ENCODE results near the gene ZNRF1. TPM values are rescaled to one million over a fixed set of nuclear protein-coding genes. Genes with fewer than 3 reads are reported as not detected.

The ZNRF1 gene
- total RNA-seq, 2 experiments from 2014 or later = 11.0 to 13.7 TPM

DNA sequence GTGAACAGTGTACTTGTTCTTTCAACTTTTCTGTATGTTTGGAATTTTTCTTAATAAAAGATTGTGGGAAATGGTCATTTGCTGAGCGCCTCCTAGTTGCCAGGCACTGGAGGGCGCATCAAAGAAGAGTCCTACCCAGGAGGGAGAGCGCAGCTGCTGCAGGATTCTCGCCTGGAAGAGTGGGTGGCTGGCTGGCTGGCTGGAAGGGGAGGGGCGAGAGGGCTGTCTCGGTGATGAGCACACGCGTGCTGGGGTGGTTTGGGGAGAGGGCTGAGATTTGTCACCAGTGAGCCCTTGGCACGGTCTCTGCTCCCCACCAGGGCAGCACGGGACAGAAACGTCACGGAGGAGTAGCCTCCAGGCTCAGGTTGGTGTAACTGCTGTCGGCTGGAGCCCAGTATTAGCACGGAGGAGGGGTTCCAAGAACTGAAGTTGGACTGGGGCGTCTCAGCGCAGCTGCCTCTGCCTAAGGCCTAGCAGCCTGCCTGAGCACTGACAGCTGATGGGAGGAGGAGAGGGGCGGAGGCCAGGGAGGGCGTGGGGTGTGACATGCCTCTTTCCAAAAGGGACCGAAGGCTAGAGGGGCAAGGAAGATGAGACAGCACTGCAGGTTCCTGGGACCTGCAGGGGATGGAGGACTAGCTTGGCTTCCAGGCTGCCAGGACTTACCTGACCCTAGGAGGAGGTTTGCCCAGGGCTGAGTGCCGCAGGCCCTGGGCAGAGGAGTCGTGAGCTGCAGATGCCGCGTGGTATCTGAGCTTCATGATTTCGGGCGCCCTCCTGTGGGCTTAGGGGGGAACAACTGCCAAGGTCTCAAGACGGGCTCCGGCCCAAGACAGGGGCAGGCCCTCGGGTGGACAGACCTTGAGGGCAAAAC is 112.1 kb downstream of the ZNRF1 start:
- H3K27me3 Mint-ChIP-seq = peaks cover 10% of the 10 kb centered on the region
- no peaks in the 10 kb centered on the region for H3K9me3 Mint-ChIP-seq
- H3K4me1 Mint-ChIP-seq (ENCODE audit: low read depth) = peaks cover 54% of the 10 kb centered on the region
- ATAC-seq (peak; percentile 80), DNase-seq (peak; percentile 92)
- peak overlapping the region; percentile 68 for H3K27ac Mint-ChIP-seq
- TF ChIP-seq, protein P1, sequence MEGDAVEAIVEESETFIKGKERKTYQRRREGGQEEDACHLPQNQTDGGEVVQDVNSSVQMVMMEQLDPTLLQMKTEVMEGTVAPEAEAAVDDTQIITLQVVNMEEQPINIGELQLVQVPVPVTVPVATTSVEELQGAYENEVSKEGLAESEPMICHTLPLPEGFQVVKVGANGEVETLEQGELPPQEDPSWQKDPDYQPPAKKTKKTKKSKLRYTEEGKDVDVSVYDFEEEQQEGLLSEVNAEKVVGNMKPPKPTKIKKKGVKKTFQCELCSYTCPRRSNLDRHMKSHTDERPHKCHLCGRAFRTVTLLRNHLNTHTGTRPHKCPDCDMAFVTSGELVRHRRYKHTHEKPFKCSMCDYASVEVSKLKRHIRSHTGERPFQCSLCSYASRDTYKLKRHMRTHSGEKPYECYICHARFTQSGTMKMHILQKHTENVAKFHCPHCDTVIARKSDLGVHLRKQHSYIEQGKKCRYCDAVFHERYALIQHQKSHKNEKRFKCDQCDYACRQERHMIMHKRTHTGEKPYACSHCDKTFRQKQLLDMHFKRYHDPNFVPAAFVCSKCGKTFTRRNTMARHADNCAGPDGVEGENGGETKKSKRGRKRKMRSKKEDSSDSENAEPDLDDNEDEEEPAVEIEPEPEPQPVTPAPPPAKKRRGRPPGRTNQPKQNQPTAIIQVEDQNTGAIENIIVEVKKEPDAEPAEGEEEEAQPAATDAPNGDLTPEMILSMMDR (IDR thresholded peaks at IDR 0.05) = peak; percentile 89
- POLR2A ChIA-PET = interaction anchor here (0.8 to 3.1 kb wide), 9 partner anchors 12 to 298 kb away, joined by 3 to 25 read pairs (median 5); partner anchors contain the start of genes WDR59 and ZNRF1
- CTCF ChIA-PET = interaction anchor here (0.6 to 6.5 kb wide), 56 partner anchors 8 to 409 kb away, joined by 3 to 158 read pairs (median 5); partner anchors contain the start of genes WDR59, ZFP1 and ZNRF1
- intact Hi-C loops (cut with micrococcal nuclease) = loop anchor here (2.0 to 10.0 kb wide), 2 partner anchors 112 to 296 kb away; partner anchors contain the start of gene ZNRF1
- H3K36me3 Mint-ChIP-seq (ENCODE audit: low read depth) = peaks cover 2% of the 10 kb centered on the region
- H3K4me3 Mint-ChIP-seq = peak overlapping the region; percentile 74

DNA sequence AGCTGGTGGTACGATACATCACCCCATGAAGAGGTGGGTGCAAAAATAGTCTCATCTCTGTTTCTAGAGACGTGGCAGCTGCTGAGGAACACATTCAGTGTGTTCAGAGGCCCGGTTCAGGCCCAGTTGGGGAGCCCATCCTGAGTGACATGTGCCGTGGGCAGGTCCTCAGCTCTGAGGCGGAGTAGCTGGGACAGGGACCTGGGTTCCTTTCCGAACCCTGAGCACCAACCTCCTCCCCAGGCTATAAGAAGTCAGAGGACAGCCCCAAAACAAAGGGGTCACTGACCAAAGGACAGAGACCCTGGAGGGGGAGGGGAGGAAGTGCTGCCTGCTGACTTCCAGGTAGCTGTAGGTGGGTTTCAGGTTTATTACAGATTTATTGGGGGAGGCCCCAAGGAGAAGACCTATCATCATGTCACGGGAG is 112.7 kb downstream of the ZNRF1 start:
- ATAC-seq (peak; percentile 12), DNase-seq (no peak)
- ChIA-PET CTCF (interaction anchor here (0.7 to 6.5 kb wide), 54 partner anchors 8 to 409 kb away, joined by 3 to 158 read pairs (median 5); partner anchors contain the start of genes WDR59, ZFP1 and ZNRF1), POLR2A (interaction anchor here (0.8 to 3.1 kb wide), 9 partner anchors 37 to 299 kb away, joined by 3 to 25 read pairs (median 5); partner anchors contain the start of genes WDR59 and ZNRF1)
- no peak overlapping the region for H3K4me3 Mint-ChIP-seq
- TF ChIP-seq, protein P1 (IDR thresholded peaks at IDR 0.05) = peak; percentile 26
- peaks cover 10% of the 10 kb centered on the region for H3K27me3 Mint-ChIP-seq
- H3K9me3 Mint-ChIP-seq = no peaks in the 10 kb centered on the region
- peaks cover 2% of the 10 kb centered on the region for H3K36me3 Mint-ChIP-seq (ENCODE audit: low read depth)
- peaks cover 54% of the 10 kb centered on the region for H3K4me1 Mint-ChIP-seq (ENCODE audit: low read depth)
- peak overlapping the region; percentile 68 for H3K27ac Mint-ChIP-seq
- intact Hi-C loops (cut with micrococcal nuclease) = loop anchor here (2.0 to 10.0 kb wide), 2 partner anchors 113 to 297 kb away; partner anchors contain the start of gene ZNRF1

DNA sequence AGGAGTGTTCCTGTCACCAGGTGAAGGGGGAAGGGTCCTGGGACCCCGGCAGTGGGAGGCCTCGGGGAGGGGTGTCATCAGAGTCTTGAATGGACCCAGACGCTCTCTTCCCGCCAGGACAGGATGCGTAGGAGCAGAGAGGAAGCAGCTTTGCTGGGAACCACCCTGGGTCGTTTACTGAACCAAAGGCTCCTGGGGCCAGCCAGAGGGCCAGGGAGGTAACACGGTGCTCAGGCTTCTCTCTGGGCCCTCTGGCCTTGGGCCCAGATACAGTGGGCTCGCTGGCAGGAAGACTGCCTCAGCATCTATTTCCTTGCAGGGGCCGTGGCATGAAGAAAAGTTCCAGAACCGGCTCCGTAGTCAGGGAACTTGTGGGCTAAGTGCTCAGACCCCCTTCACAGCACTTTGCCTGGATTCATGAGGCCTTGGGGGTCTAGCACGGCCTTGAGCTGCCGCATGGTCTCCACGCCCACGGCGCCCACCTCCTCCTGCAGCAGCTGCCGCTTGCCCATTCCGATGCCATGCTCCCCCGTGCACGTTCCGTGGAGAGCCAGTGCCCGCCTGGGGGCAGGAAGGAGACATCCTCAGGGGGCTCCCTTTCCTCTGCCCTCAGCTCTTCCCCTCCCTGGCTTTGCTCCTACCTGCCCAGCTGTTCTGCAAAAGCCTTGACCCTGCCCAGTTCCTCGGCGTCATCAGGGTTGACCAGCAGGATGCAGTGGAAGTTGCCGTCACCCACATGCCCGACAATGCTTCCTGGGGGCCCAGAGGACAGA is 113.3 kb downstream of the ZNRF1 start:
- DNase-seq (no peak), ATAC-seq (no peak)
- peak overlapping the region; percentile 63 for H3K27ac Mint-ChIP-seq
- peaks cover 2% of the 10 kb centered on the region for H3K36me3 Mint-ChIP-seq (ENCODE audit: low read depth)
- H3K4me1 Mint-ChIP-seq (ENCODE audit: low read depth) = peaks cover 51% of the 10 kb centered on the region
- no peak overlapping the region for H3K4me3 Mint-ChIP-seq
- TF ChIP-seq, protein P1 (IDR thresholded peaks at IDR 0.05) = no peak
- ChIA-PET POLR2A (interaction anchor here (0.8 to 3.1 kb wide), 9 partner anchors 38 to 299 kb away, joined by 3 to 25 read pairs (median 5); partner anchors contain the start of genes WDR59 and ZNRF1), CTCF (interaction anchor here (0.7 to 6.5 kb wide), 44 partner anchors 7 to 410 kb away, joined by 3 to 158 read pairs (median 6); partner anchors contain the start of genes WDR59, ZFP1 and ZNRF1)
- intact Hi-C loops (cut with micrococcal nuclease) = loop anchor here (2.0 to 10.0 kb wide), 2 partner anchors 113 to 297 kb away; partner anchors contain the start of gene ZNRF1
- no peaks in the 10 kb centered on the region for H3K9me3 Mint-ChIP-seq
- peaks cover 10% of the 10 kb centered on the region for H3K27me3 Mint-ChIP-seq

DNA sequence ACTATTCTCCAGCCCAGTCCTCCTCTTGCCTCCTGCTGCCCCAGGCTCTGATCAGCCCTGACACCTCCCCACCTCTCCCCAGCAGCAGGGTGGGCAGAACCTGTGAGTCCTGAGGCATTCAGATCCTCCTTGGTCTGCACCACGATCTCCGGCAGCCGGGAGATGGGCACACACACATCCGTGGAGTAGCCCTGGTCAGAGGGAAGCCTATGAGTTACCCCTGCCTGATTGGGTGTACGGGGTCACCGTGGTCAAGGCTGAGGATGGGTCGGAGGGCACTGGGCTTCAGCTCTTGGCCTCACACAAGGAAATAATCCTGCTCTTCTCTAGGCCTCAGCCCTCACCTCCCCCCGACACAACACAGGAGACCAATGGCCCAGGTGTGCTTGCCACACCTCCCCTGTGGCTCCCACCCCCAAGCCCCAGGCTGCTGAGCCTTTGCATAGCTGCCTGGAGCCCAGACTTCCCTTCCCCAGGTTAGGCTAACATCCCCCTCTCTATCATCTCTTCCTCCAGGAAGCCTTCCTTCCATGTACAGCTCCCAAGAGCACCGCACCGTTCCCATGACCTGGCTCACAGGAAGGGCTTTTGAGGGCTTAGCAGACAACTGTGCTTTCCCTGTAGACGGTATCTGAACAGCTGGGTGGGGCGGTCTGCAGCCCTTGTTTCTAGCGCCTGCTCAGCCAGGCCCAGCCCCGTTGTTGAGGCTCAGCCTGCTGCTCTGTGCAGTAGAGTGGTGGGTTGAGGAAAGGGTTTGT is 114.1 kb downstream of the ZNRF1 start:
- peaks cover 2% of the 10 kb centered on the region for H3K36me3 Mint-ChIP-seq (ENCODE audit: low read depth)
- peaks cover 10% of the 10 kb centered on the region for H3K27me3 Mint-ChIP-seq
- H3K4me1 Mint-ChIP-seq (ENCODE audit: low read depth) = peaks cover 44% of the 10 kb centered on the region
- no peak for DNase-seq
- H3K27ac Mint-ChIP-seq = no peak overlapping the region
- ATAC-seq = no peak
- ChIA-PET CTCF (interaction anchor here (1.9 to 6.5 kb wide), 5 partner anchors 13 to 251 kb away, joined by 9 to 158 read pairs (median 48); partner anchors contain the start of genes WDR59 and ZNRF1), POLR2A (interaction anchor here (1.2 to 2.0 kb wide), 3 partner anchors 48 to 117 kb away, joined by 3 to 7 read pairs (median 3); no protein-coding TSS in a partner anchor)
- no peaks in the 10 kb centered on the region for H3K9me3 Mint-ChIP-seq
- intact Hi-C loops (cut with micrococcal nuclease) = loop anchor here (10.0 kb wide), 1 partner anchor 298 kb away; no protein-coding TSS in a partner anchor
- TF ChIP-seq, protein P1 (IDR thresholded peaks at IDR 0.05) = no peak
- H3K4me3 Mint-ChIP-seq = no peak overlapping the region
